Smooth muscle cell (in vitro differentiated cells): ENCODE results near the gene STIP1. TPM values are rescaled to one million over a fixed set of nuclear protein-coding genes. Genes with fewer than 3 reads are reported as not detected.

ENCODE experiments used
- DNase-seq: peaks from one replicate; lab custom pipeline; 2025; ENCODE audit not compliant: unreplicated experiment; lab: John Stamatoyannopoulos, UW
- H2AFZ ChIP-seq: fragments of 200-600 bp; sonication (generic); 2 replicates; pipeline ENCODE4 v1.6.0; 2016; ENCODE audit warnings: antibody characterized with exemption, low read depth, mild to moderate bottlenecking
- H3F3A ChIP-seq: fragments of 200-600 bp; sonication (generic); 2 replicates; pipeline ENCODE4 v1.6.0; 2017; ENCODE audit warnings: antibody characterized with exemption, low read depth
- H3K27ac ChIP-seq: fragments of 200-600 bp; sonication (generic); 2 replicates; pipeline ENCODE4 v1.5.1; 2016; ENCODE audit warnings: low read depth, mild to moderate bottlenecking
- H3K27me3 ChIP-seq: fragments of 200-600 bp; sonication (generic); 2 replicates; pipeline ENCODE4 v1.6.1; 2016; ENCODE audit warnings: low read depth, mild to moderate bottlenecking
- H3K36me3 ChIP-seq: fragments of 200-600 bp; sonication (generic); 2 replicates; pipeline ENCODE4 v1.5.1; 2016; ENCODE audit warnings: low read depth
- H3K4me1 ChIP-seq: fragments of 200-600 bp; sonication (generic); 2 replicates; pipeline ENCODE4 v1.5.1; 2016; ENCODE audit warnings: low read depth
- H3K4me2 ChIP-seq: fragments of 200-600 bp; sonication (generic); 2 replicates; pipeline ENCODE4 v1.6.0; 2016; ENCODE audit warnings: mild to moderate bottlenecking
- H3K4me3 ChIP-seq: fragments of 200-600 bp; sonication (generic); 2 replicates; pipeline ENCODE4 v1.5.1; 2016; ENCODE audit warnings: mild to moderate bottlenecking
- H3K79me2 ChIP-seq: fragments of 200-600 bp; sonication (generic); 2 replicates; pipeline ENCODE4 v1.6.0; 2016; ENCODE audit warnings: low read depth, mild to moderate bottlenecking
- H3K9ac ChIP-seq: fragments of 200-600 bp; sonication (generic); 2 replicates; pipeline ENCODE4 v1.6.0; 2016; ENCODE audit warnings: low read depth
- H3K9me3 ChIP-seq: fragments of 200-600 bp; sonication (generic); replicated peaks from 2 replicates; pipeline ENCODE4 v1.5.1; 2016; ENCODE audit warnings: low read depth
- H4K20me1 ChIP-seq: fragments of 200-600 bp; sonication (generic); 2 replicates; pipeline ENCODE4 v1.6.0; 2016; ENCODE audit warnings: low read depth
- WGBS: methylation state at CpG from one replicate; pipeline ENCODE4 v1.1.7; 2016; ENCODE audit warnings: low lambda C conversion rate; 5-methylcytosine and 5-hydroxymethylcytosine counted together
- polyA plus RNA-seq: library from polyadenylated mRNA; unstranded; fragments of >200 nt; fragmentation: Nextera tagmentation; extraction: Ambion mirVana; gene quantifications from 2 replicates; pipeline ENCODE4 v1.2.1, GENCODE V29; 2016
- total RNA-seq: library from RNA; depleted of rRNA; stranded (reverse); fragments of >200 nt; gene quantifications from 2 replicates; pipeline ENCODE4 v1.2.3, GENCODE V29; 2014
- TF ChIP-seq, protein P1 (sequence below): fragments of 200-600 bp; sonication (generic); IDR thresholded peaks from 2 replicates; pipeline ENCODE4 v1.5.1; 2017; ENCODE audit warnings: borderline replicate concordance, mild to moderate bottlenecking, antibody characterized with exemption; ENCODE audit not compliant: insufficient read depth, poor library complexity, severe bottlenecking

STIP1 gene
- total and polyA plus RNA-seq, 2 experiments from 2014 or later: 114 to 117 TPM

DNA sequence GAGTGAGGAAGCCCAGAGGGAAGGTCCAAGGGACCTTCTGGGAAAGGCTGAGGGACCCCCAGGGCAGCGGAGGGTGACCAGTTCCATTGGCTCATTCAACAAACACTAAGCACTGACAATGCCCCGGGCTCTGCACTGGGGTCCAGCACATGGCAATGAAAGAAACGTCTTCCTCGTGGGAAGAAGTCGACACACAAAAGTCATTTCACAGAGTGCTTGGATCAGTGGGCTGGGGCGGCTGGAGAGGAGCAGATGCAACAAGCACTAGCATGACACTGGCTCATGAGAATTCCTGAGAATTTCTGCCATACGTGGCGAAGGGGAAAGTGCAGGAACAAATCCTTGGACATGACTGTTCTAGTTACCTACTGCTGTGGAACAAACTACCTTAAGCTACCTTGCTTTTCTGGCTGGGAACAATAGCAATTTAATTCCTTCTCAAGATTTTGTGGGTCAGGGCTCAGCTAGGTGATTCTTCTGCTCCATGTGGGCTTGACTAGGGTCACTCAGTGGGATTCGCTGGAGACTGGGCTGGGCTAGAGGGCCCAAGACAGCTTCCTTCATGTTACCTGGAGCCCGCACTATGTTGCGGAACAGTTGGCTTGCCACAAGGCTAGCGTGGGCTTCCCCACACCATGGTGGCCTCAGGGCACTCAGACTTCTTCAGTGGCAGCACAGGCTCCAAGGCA is 6.9 kb upstream of the STIP1 start:
- Histone ChIP-seq H2AFZ (no peak overlapping the region), H3K4me3 (no peak overlapping the region), H3K79me2 (peaks cover 13% of the 10 kb centered on the region), H4K20me1 (no peaks in the 10 kb centered on the region), H3K27me3 (no peaks in the 10 kb centered on the region), H3K36me3 (no peaks in the 10 kb centered on the region), H3K4me2 (no peak overlapping the region), H3K9ac (no peak overlapping the region), H3K4me1 (peaks cover 4% of the 10 kb centered on the region), H3K9me3 (no peaks in the 10 kb centered on the region), H3F3A (peaks cover 4% of the 10 kb centered on the region), H3K27ac (no peak overlapping the region)
- no peak for DNase-seq
- WGBS: 98% methylated on average over 12 of the region's 12 CpGs
- TF ChIP-seq, protein P1, sequence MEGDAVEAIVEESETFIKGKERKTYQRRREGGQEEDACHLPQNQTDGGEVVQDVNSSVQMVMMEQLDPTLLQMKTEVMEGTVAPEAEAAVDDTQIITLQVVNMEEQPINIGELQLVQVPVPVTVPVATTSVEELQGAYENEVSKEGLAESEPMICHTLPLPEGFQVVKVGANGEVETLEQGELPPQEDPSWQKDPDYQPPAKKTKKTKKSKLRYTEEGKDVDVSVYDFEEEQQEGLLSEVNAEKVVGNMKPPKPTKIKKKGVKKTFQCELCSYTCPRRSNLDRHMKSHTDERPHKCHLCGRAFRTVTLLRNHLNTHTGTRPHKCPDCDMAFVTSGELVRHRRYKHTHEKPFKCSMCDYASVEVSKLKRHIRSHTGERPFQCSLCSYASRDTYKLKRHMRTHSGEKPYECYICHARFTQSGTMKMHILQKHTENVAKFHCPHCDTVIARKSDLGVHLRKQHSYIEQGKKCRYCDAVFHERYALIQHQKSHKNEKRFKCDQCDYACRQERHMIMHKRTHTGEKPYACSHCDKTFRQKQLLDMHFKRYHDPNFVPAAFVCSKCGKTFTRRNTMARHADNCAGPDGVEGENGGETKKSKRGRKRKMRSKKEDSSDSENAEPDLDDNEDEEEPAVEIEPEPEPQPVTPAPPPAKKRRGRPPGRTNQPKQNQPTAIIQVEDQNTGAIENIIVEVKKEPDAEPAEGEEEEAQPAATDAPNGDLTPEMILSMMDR: no peak

GRCh38 chr11:64180891-64181290 is 5.1 kb upstream of the STIP1 start:
- WGBS: 25% methylated on average over 5 of the region's 5 CpGs
- no peak for DNase-seq
- H3K27me3 ChIP-seq: no peaks in the 10 kb centered on the region
- peak overlapping the region; percentile 50 for H3K4me2 ChIP-seq
- H3K4me1 ChIP-seq: peaks cover 7% of the 10 kb centered on the region
- H3K9me3 ChIP-seq: no peaks in the 10 kb centered on the region
- H3F3A ChIP-seq: peaks cover 4% of the 10 kb centered on the region
- no peak overlapping the region for H3K4me3 ChIP-seq
- H3K9ac ChIP-seq: no peak overlapping the region
- no peaks in the 10 kb centered on the region for H4K20me1 ChIP-seq
- H3K79me2 ChIP-seq: peaks cover 15% of the 10 kb centered on the region
- peak overlapping the region; percentile 77 for H3K27ac ChIP-seq
- no peaks in the 10 kb centered on the region for H3K36me3 ChIP-seq
- H2AFZ ChIP-seq: no peak overlapping the region
- TF ChIP-seq, protein P1: no peak

DNA sequence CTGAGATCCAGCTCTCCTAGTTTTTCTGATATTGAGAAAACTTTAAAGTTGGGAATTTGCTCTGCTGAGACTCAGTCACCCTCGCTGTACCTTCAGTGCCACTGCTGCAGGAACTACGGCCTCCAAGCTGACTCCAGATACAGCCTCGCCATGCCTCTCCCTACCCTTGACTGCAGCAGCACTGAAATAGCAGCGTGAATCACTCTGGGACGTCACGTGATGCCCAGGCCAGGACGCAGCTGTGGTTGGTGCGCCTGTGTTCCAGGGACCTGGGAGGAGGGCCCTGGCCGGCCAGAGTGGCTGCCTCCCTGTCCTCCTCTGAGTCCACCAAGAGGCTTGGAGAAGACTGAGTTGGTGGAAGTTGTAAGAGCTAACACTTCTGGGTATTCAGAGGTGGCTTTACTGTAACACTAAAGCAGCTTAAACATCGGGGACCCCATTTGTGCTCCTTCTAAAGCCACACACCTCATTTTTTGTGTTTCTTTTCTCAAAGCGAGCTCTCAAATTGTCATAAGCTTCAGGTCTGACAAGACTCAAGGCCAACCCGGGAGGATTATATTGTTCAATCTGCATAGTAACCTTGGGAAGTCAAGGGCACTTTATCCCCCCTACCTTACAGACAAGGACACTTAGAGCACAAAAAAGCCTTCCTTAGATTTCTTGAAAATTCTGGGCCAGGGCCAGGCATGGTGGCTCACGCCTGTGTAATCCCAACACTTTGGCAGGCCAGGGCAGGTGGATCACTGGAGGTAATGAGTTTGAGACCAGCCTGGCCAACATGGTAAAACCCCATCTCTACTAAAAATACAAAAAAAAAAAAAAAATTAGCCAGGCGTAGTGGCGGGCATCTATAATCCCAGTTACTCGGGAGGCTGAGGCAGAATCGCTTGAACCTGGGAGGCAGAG is 4.2 kb upstream of the STIP1 start:
- H3K79me2 ChIP-seq: peaks cover 15% of the 10 kb centered on the region
- H3K9me3 ChIP-seq: no peaks in the 10 kb centered on the region
- H3F3A ChIP-seq: peaks cover 4% of the 10 kb centered on the region
- no peak overlapping the region for H3K9ac ChIP-seq
- H3K27ac ChIP-seq: peak overlapping the region; percentile 77
- H3K4me2 ChIP-seq: peak overlapping the region; percentile 50
- no peaks in the 10 kb centered on the region for H3K27me3 ChIP-seq
- TF ChIP-seq, protein P1: no peak
- H3K4me3 ChIP-seq: no peak overlapping the region
- H3K4me1 ChIP-seq: peaks cover 7% of the 10 kb centered on the region
- H4K20me1 ChIP-seq: no peaks in the 10 kb centered on the region
- WGBS: 43% methylated on average over 17 of the region's 17 CpGs
- no peak overlapping the region for H2AFZ ChIP-seq
- peak; percentile 75 for DNase-seq
- no peaks in the 10 kb centered on the region for H3K36me3 ChIP-seq
